ENCODE results near the gene TRIM9. TPM values are rescaled to one million over a fixed set of nuclear protein-coding genes. Genes with fewer than 3 reads are reported as not detected.

Gene TRIM9
- total RNA-seq, 1 experiment from 2014 or later = 9.8 TPM

- ChIA-PET CTCF (interaction anchor here (0.7 kb wide), 2 partner anchors 9 to 420 kb away, joined by 3 to 4 read pairs; no protein-coding TSS in a partner anchor), POLR2A (ENCODE audit: low non-redundant PET) (no interaction called here)
- DNase-seq (ENCODE audit: low spot score) = peak; percentile 64
- Histone ChIP-seq H3K27me3 (replicated peaks; ENCODE audit: insufficient read depth, low read depth, low read length, poor library complexity) (no peaks in the 10 kb centered on the region), H3K27ac (ENCODE audit: low read depth, low read length, poor library complexity, severe bottlenecking) (no peak overlapping the region), H3K36me3 (ENCODE audit: insufficient read depth, low read length, poor library complexity, severe bottlenecking) (no peaks in the 10 kb centered on the region), H3K9me3 (ENCODE audit: low read depth, low read length, poor library complexity, severe bottlenecking) (no peaks in the 10 kb centered on the region), H3K4me3 (ENCODE audit: low read depth, low read length, poor library complexity, severe bottlenecking) (no peak overlapping the region), H3K4me1 (ENCODE audit: insufficient read depth, low read length, poor library complexity, severe bottlenecking) (peaks cover 31% of the 10 kb centered on the region)
- no TSS peak for BruUV-seq (replicated peaks)
- intact Hi-C loops (cut with micrococcal nuclease; ENCODE audit: unreplicated experiment) = no loop called here
- no peak for TF ChIP-seq EZH2 (IDR thresholded peaks at IDR 0.05; ENCODE audit: borderline replicate concordance, low read depth, low read length, poor library complexity, severe bottlenecking)
- TF ChIP-seq, protein P1, sequence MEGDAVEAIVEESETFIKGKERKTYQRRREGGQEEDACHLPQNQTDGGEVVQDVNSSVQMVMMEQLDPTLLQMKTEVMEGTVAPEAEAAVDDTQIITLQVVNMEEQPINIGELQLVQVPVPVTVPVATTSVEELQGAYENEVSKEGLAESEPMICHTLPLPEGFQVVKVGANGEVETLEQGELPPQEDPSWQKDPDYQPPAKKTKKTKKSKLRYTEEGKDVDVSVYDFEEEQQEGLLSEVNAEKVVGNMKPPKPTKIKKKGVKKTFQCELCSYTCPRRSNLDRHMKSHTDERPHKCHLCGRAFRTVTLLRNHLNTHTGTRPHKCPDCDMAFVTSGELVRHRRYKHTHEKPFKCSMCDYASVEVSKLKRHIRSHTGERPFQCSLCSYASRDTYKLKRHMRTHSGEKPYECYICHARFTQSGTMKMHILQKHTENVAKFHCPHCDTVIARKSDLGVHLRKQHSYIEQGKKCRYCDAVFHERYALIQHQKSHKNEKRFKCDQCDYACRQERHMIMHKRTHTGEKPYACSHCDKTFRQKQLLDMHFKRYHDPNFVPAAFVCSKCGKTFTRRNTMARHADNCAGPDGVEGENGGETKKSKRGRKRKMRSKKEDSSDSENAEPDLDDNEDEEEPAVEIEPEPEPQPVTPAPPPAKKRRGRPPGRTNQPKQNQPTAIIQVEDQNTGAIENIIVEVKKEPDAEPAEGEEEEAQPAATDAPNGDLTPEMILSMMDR (conservative IDR thresholded peaks at IDR 0.05; ENCODE audit: low read depth, low read length) = no peak
Observed at GRCh38 chr14:50964683-50965390, 130.1 kb downstream of the TRIM9 start.

DNA sequence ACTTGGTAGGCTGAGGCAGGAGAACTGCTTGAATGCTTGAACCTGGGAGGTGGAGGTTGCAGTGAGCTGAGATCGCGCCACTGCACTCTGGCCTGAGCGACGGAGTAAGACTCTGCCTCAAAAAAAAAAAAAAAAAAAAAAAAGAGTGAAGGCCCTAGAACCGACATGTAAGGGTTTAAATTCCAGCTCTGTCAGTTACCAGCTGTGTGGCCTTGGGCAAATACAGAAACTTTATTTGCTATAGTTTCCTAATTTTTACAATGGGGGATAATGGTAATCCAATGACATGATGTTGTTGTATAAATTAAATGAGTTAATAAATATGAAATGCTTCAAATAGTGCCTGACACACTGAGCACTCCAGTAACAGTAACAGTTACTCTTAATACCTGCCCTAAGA, 131.0 kb downstream of the TRIM9 start:
- no peaks in the 10 kb centered on the region for H3K36me3 ChIP-seq (ENCODE audit: insufficient read depth, low read length, poor library complexity, severe bottlenecking)
- H3K4me1 ChIP-seq (ENCODE audit: insufficient read depth, low read length, poor library complexity, severe bottlenecking) = peaks cover 31% of the 10 kb centered on the region
- CTCF ChIA-PET = interaction anchor here (0.7 kb wide), 1 partner anchor 8 kb away, joined by 3 read pairs; no protein-coding TSS in a partner anchor
- no peaks in the 10 kb centered on the region for H3K9me3 ChIP-seq (ENCODE audit: low read depth, low read length, poor library complexity, severe bottlenecking)
- no peak for DNase-seq (ENCODE audit: low spot score)
- no peak overlapping the region for H3K27ac ChIP-seq (ENCODE audit: low read depth, low read length, poor library complexity, severe bottlenecking)
- H3K27me3 ChIP-seq (replicated peaks; ENCODE audit: insufficient read depth, low read depth, low read length, poor library complexity) = no peaks in the 10 kb centered on the region
- no TSS peak for BruUV-seq (replicated peaks)
- no peak overlapping the region for H3K4me3 ChIP-seq (ENCODE audit: low read depth, low read length, poor library complexity, severe bottlenecking)
- POLR2A ChIA-PET (ENCODE audit: low non-redundant PET) = interaction anchor here (0.7 kb wide), 1 partner anchor 153 kb away, joined by 13 read pairs; no protein-coding TSS in a partner anchor
- intact Hi-C loops (cut with micrococcal nuclease; ENCODE audit: unreplicated experiment) = no loop called here
- TF ChIP-seq EZH2 (IDR thresholded peaks at IDR 0.05; ENCODE audit: borderline replicate concordance, low read depth, low read length, poor library complexity, severe bottlenecking) = no peak
- TF ChIP-seq, protein P1 (conservative IDR thresholded peaks at IDR 0.05; ENCODE audit: low read depth, low read length) = no peak

DNA sequence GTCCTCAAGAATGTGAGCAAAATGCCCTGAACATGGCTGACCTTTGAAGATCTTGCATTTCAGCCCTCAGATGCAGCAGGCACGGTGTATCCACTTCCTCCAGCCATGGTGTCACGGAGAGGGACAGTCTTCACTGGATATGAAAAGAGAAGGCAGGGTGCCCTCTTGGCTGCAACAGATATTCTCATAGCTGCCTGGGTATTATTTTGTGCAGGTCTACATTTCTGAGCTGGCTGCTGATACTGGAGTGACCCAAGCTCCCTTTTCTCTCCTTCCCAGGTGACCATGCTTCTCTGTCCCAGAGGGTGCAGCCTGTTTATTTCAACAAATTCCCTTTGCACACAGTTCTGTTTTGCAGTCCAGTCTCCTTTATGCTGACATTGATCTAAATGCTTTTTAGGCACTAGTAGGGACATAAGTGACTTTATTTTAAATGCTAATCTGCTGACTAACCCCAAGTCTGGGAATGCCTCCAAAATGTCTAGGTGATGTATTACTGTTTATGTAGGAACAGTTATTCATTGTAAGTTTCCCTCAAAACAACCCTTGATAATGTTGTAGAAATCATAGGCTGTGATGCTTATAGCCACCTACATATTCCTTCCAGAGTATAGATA, 133.2 kb downstream of the TRIM9 start:
- intact Hi-C loops (cut with micrococcal nuclease; ENCODE audit: unreplicated experiment) = no loop called here
- no peaks in the 10 kb centered on the region for H3K9me3 ChIP-seq (ENCODE audit: low read depth, low read length, poor library complexity, severe bottlenecking)
- no TSS peak for BruUV-seq (replicated peaks)
- TF ChIP-seq, protein P1 (conservative IDR thresholded peaks at IDR 0.05; ENCODE audit: low read depth, low read length) = no peak
- no peak for TF ChIP-seq EZH2 (IDR thresholded peaks at IDR 0.05; ENCODE audit: borderline replicate concordance, low read depth, low read length, poor library complexity, severe bottlenecking)
- no peaks in the 10 kb centered on the region for H3K36me3 ChIP-seq (ENCODE audit: insufficient read depth, low read length, poor library complexity, severe bottlenecking)
- POLR2A ChIA-PET (ENCODE audit: low non-redundant PET) = interaction anchor here (1.1 kb wide), 1 partner anchor 16 kb away, joined by 3 read pairs; no protein-coding TSS in a partner anchor
- H3K4me1 ChIP-seq (ENCODE audit: insufficient read depth, low read length, poor library complexity, severe bottlenecking) = peaks cover 31% of the 10 kb centered on the region
- peak overlapping the region; percentile 30 for H3K27ac ChIP-seq (ENCODE audit: low read depth, low read length, poor library complexity, severe bottlenecking)
- H3K4me3 ChIP-seq (ENCODE audit: low read depth, low read length, poor library complexity, severe bottlenecking) = no peak overlapping the region
- CTCF ChIA-PET = no interaction called here
- no peaks in the 10 kb centered on the region for H3K27me3 ChIP-seq (replicated peaks; ENCODE audit: insufficient read depth, low read depth, low read length, poor library complexity)
- peak; percentile 83 for DNase-seq (ENCODE audit: low spot score)

Measured in A673 (cell line).